HS-27A (cell line): ENCODE results near the gene ART5.
A peak's percentile ranks its signal among the peaks of the same experiment; 100 is the strongest.
"Not testable (repeated sequence)": the region's sequence is repeated elsewhere in the genome, so short reads cannot be mapped to it uniquely, and the experiment has no call there.

Source experiments
- DNase-seq: peaks from one replicate; pipeline ENCODE4 v3.0.0-alpha.2; 2012; ENCODE audit warnings: low read depth, missing footprints

Gene ART5

GRCh38 chr11:3622521-3622920 lies 19.3 kb downstream of the ART5 start:
- no peak for DNase-seq

GRCh38 chr11:3617990-3618389 lies 23.8 kb downstream of the ART5 start:
- no peak for DNase-seq

GRCh38 chr11:3616721-3617460 lies 24.9 kb downstream of the ART5 start:
- DNase-seq = no peak

GRCh38 chr11:3615998-3616397 lies 25.8 kb downstream of the ART5 start:
- DNase-seq = no peak

DNA sequence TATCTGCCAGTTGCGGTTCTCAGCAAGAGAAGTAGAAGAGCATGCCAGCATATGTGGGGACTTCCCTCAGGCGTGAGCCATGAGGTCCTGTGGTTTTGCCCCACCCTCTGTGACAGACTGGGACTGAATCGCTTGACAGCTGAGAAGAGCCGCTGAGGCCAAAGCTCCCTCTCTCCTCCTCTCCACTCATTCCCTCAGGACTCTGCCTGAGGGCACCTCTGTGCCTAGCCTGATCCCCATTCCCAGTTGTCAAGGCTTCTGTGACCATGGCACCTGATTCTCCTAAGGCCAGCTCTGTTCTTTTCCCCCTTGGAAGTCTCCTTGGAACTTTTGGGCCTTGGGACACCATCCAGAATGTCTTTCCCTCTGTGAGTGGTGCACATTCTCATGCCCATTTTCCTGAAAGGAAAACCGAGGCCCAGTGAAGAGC lies 27.0 kb downstream of the ART5 start:
- no peak for DNase-seq

DNA sequence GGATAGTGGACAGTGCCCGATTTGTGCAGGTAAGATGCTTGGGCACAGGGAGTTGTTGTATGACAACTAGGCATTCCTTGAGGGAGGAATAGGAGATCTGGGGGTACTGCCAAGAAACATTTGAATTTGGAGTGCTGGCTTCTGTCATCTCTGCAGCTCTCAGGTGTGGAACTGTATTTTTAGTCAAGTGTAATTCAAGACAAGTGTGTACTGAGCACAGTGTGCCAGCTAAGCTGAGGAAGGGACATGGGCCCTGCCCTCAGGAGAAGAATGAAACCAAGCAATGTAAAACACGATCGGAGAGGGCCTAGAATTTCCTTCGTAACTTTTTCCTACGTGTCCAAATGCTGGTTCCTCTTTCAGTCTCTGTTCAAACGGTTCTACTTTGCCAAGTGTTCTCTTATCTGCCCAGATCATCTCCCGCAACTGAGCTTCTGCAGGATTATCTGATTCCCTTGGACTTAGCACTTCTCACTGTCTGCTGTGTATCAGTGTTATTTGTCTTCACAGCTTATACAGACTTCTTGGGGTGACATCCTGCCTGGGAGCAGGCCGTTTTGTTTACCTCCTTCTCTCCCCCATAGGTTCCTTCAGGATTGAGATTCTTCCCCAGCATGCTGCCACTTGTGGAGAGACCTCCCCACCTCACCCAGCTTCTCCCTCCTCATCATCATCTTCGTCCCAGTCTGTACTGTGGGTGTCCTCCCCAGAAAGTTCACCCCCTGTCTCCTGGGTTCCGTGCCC lies 27.6 kb downstream of the ART5 start:
- DNase-seq = no peak

DNA sequence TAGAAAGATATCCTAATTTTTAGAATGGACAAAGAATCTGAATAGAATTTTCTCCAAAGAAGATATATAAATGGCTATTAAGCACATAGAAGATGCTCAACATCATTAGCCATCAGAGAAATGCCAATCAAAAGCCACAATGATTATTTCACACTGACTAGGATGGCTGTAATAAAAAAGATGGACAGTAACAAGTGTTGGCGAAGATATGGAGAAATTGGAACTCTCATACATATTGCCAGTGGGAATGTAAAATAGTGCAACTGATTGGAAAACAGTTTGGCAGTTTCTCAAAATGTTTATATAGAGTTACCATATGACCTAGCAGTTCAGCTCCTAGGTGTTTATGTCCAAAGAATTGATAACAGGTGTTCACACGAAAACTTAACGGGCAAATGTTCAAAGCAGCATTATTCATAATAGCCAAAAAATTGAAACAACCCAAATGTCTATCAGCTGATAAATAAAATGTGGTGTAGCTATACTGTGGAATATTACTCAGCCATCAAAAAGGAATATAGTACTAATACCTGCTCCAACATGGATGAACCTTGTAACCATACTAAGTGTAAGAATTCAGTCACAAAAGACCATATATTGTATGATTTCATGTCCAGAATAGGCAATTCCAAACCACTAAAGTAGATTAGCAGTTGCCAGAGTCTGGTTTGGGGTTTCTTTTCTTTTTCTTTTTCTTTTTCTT lies 29.7 kb downstream of the ART5 start:
- DNase-seq = no peak

DNA sequence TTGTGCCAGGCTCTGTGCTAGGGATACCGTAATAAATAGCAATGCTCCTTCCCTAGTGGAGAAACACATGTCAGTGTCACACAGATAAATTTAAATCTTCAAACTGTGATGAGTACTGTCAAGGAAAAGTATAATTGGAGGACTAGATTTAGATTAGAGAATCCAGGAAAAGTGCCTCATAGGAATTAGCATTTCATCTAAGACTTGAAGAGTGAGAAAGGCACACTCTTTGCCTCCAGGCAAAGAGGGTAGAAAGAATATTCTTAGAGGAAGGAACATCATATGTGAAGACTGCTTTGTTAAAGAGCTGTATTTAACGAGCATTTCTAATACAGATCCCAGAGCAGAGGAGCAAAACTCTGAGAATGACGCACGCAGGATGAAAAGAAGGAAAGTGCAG lies 30.9 kb downstream of the ART5 start:
- DNase-seq = no peak

DNA sequence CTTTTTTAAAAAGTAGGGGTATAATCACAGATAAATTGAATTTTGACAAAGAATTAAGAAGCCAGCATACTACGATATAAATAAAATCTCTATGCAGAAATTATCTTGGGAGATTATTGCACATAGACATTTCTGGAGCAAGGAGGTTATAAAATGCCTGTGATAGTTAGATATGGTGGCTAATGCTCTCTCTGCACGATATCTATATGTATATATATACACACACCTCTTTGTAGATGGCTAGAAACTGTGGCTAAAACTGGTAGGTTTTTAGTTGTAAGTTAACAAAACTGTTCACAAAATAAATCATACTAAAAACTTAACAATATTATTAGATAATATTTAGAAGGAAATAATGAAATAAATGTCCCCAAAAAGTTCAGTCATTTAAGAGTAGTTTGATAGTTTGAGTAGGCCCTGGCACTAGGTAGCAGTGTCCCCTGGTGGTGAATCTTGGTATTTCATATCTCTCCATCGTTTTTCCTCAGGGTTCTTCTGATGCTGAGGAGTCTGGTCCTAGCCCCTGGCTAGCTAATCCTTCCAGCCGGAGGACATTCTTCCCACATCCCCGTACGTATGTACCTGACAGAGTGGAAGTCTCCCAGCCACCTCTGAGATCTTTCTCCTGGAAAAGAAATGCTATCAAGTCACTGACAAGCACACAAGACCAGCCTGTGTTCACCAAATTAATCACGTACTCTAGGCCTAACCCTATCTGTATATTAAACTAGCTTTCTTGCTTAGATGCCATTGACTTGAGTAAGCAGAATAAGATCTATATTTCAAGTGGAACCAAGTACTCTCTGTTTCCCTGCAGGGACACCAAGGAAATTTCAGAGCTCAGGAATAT lies 32.2 kb downstream of the ART5 start:
- DNase-seq = peak; percentile 19

DNA sequence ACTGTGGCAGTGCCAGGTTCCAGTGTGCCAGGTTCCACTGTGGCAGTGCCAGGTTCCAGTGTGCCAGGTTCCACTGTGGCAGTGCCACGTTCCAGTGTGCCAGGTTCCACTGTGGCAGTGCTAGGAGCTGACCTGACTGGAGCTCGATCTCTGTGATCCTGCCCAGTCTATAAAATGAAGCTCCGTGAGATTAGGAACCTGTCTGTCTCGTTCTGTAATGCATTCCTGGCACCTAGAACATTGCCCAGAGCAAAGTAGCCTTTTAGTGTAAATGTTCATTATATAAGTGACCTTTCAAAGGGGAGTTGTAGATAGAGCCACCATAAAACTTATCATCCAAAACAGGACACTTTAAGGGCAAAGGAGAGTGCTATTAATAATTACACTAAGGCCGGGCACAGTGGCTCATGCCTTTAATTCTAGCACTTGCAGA lies 36.0 kb downstream of the ART5 start:
- no peak for DNase-seq

- no peak for DNase-seq
Measured at GRCh38 chr11:3605283-3605662, 36.5 kb downstream of the ART5 start.

DNA sequence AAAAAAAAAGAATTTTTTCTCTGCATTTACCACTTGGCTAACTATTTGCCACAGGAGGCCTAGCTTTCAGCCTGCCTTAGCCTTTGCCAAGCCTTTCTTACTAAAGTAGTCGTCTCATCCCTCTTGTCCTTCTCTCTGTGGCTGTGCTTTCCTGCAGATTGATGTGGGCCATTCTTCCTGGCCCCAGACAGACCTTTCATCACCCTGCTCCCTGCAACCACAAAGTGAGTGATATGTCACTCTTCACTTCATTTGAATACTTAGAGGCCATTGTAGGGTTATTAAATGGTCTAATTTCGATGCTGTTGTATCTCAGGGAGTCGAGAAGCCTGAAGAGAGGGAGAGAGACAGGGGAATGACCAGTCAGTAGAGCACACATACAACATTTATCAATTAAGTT lies 37.6 kb downstream of the ART5 start:
- no peak for DNase-seq

- DNase-seq = not testable (repeated sequence)
Measured at GRCh38 chr11:3600201-3600600, 41.6 kb downstream of the ART5 start.

DNA sequence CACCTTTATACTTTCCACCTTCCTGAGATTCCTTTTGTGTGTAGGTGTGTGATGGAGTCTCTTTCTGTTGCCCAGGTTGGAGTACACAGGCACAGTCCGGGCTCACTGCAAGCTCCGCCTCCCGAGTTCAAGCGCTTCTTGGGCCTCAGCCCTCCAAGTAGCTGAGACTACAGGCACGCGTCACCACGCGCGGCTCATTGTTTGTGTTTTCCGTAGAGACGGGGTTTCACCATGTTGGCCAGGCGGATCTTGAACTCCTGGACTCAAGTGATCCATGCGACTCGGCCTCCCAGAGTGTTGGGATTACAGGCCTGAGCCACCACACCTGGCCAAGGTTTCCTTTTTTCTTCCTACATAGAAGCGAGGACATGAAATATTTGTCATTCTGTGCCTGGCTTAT lies 44.0 kb downstream of the ART5 start:
- DNase-seq = not testable (repeated sequence)

DNA sequence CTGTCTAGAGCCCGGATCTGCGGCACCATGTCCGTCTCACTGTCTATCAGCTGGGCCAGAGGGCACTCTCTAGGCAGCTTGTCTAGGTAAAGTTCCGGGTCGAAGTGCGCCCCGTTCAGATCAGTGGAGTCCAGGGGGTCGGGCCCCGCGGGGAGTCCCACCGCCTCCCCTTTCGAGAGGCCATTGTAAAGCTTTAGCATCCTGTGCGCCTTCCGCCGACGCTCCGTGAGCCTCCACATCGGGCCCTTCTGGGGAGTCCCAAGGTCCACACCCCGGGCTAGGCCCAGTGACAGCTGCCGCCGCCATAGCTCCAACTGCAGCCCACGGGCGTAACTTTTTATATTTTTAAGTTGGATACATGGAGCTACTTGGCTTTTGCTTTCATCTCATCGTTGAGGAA lies 50.5 kb downstream of the ART5 start:
- DNase-seq = not testable (repeated sequence)

GRCh38 chr11:3590193-3590592 lies 51.6 kb downstream of the ART5 start:
- DNase-seq = not testable (repeated sequence)

DNA sequence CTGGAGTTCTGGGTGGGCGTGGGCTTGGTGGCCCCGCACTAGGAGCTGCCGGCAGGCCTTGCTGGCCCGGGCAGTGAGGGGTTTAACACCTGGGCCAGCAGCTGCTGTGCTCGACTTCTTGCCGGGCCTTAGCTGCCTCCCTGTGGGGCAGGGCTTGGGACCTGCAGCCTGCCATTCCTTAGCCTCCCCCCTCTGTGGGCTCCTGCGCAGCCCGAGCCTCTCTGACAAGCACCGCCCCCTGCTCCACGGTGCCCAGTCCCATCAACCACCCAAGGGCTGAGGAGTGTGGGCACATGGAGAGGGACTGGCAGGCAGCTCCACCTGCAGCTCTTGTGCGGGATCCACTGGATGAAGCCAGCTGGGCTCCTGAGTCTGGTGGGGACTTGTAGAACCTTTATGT lies 53.0 kb downstream of the ART5 start:
- DNase-seq = not testable (repeated sequence)
